HG03025 (cell line): Measurements from ENCODE around the gene IRAG1.
"Not testable (repeated sequence)": the region's sequence is repeated elsewhere in the genome, so short reads cannot be mapped to it uniquely, and the experiment has no call there.

Experiments used
- ATAC-seq: cut with Tn5 transposase; IDR thresholded peaks from one replicate; pipeline ENCODE4 v1.9.1; 2021; ENCODE audit warnings: mild to moderate bottlenecking, moderate library complexity; ENCODE audit not compliant: unreplicated experiment, low FRiP score

The IRAG1 gene

DNA sequence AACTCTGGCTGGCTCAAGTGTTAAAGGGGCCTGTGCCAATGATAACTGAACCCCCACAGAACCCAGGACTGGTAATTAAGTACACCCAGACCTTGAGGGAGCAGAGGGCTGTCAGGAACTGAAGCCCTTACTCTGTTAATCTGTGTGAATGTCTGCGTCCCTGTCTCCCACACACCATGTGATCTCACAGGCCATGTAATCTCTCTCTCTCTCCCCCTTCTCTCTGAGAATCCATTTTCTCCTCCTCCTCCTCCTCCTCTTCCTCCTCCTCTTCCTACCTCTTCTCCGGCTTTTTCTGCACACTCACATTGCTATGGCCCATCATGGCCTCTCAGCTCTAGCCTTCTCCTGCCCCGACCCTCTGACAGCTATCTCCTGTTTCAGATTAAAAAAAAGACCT, 14.6 kb upstream of the IRAG1 start:
- ATAC-seq: no peak

DNA sequence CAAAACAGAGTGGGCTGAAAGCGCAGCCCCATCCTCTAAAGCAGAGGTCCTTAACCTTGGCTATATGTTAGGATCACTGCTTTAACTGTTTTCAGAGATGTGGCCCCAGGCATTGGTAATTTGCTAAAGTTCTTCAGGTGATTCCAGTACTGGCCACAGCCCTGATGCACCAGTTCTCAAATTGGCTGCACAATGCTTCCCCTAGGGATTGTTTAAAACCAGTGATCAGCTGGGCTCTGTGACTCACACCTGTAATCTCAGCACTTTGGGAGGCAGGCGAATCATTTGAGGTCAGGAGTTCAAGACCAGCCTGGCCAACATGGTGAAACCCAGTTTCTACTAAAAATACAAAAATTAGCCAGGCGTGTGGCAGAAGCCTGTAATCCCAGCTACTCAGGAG, 8.4 kb upstream of the IRAG1 start:
- ATAC-seq: no peak

DNA sequence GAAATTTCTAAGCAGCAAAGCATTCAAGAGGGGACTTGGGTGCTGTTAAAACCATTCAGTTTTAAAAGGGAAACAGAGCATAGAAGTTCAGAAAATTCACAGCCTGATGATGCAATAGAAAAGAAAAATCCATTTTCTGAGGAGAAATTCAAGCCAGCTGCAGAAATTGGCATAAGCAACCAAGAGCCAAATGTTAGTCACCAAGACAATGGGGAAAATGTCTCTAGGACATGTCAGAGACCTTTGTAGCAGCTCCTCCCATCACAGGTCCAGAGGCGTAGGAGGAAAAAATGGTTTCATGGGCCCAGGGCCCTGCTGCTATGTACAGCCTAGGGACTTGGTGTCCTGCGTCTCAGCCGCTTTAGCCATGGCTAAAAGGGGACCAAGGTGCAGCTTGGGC, 5.5 kb upstream of the IRAG1 start:
- ATAC-seq: no peak

DNA sequence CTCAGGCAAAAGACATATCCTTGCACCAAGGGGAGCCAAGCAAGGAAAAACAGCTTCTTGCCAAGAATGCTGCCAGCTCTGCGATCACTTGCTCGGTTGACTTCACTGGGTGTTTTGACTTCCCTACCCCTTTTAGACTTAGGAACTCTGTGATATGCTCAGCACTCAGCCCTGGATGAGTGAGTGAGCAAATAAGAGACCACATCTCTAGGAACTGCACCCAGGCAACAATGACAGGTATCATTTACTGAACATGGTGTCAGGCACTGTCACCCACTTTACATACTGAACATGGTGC, 3.7 kb upstream of the IRAG1 start:
- no peak for ATAC-seq

DNA sequence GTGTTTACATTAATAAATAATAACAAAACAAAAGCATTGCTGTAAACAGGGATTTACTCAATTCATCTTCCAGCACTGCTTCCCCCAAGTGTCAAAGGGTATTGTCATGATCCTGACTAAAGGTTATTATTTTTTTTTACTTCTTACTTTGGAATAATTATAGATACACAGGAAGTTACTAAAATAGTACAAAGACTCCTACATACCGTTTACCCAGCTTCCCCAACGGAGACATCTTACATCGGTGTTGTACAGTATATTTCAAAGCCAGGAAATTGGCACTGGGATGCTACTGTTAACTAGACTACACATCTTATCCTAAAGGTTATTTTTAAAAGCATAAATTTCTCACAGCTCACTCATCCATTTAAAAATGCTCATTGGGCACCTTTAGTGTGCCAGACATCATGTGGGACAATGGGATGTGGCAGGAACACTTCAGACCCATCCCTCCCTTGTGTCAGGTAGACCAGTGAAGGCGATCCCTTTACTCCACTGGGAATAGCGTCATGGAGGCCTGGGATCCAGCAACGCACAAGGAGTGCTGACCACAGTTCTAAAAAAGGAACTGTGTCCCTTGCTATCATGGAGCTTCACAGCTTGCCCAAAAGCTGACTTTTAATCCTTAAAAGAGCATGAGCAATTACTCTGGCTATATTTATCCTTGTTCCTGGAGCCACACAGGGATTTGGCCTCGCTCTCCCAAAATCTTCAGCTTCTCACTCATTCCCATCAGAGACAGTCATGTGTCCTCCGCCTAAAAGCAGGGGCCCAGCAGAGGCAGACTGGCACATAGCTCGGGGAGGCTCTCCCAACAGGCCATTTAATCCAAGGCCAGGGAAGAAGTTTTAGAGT, 3.1 kb upstream of the IRAG1 start:
- no peak for ATAC-seq

DNA sequence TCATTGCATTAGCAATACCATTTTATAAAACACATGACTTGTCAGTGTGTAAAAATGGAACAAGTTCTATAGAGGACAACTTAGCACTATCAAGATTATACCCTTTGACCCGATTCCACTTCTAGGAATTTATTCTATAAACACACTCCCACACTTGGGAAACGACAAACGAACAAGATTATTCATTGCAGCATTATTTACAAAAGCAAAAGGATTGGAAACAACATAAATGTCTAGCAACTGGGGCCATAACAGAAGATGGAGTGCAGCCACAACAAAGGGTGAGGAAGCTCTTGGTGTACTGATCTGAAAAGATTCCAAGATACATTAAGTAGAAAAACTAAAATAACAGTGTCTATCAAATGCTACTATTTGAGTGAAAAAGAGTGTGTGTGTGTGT, 2.3 kb upstream of the IRAG1 start:
- no peak for ATAC-seq

DNA sequence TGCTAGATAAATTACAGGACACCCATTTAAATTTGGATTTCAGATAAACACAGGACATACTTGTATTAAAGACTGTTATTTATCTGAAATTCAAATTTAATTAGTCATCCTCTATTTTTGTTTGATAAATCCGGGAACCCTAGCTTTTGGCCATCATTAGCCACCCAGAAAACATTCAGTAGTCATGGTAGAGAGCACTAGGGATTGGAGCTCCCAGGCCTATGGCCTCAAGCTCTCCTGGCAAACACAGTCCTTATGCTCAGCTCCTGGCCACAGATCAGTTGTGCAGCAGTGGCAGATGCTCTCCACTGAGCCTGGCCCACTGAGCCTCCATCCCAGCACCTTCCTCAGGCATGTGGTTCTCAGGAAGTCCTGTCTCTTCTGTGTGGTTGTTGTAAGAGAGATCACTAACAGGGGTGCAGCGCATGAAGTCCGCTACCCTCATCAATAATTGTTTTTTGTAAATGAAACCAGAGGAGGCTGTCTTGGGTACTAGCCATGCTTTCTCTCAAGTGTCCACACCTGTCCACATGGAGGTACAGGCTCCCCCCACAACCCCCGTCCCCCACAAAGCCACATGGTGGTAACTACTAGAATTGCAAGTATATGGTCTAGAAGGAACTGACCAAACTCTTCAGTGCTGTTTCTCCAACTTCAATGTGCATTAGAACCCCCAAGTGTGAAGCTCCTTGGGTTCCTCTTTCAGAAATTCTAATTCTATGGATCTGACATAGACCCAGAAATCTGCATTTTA, 1.1 kb upstream of the IRAG1 start:
- no peak for ATAC-seq

DNA sequence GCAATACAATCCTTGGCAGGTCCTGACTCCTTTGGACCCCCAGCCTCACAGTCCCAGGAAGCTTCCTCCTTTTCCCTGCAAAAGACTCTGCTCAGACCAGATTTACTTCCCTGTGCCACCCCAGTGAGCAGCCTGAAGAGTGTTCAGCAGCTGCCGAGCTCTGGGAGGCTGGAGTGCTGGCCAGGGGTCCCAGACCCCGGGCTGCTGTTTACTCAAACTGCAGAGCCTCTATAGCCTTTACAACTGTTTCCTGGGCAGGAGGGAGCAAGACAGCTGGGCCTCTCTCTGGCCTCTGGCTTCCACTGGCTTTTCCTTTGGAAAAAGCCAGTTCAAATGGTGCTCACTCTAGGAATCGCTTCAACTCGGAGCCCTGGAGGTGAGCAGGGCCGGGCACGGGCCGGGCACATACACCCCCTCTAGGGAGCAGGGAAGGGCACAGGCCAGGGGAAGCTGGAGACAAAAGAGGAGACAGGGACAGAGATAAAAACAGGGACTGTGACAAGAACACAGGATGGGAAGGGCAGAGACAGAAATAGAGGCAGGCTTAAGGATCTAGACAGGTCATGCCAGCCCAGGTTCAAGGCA, 932 bp downstream of the IRAG1 start:
- no peak for ATAC-seq

DNA sequence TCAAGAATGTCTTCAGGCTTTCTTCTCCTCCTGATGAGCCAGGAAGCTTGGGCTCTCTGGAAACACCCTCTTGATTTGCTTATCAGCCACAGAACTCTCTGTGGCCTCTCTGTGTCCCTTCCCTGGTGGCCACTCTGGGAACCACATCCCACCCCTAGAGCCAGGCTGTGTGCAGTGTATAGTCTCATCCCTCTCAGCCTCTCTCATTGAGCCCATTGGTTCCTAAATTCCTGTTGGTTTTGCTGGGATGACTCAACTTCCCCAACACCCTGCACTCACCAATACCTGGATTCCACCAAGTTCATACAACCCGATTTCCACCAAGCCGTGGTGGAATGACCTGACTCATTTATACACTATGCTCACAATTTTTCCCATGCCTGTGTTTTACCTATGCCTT, 5.2 kb downstream of the IRAG1 start:
- no peak for ATAC-seq

DNA sequence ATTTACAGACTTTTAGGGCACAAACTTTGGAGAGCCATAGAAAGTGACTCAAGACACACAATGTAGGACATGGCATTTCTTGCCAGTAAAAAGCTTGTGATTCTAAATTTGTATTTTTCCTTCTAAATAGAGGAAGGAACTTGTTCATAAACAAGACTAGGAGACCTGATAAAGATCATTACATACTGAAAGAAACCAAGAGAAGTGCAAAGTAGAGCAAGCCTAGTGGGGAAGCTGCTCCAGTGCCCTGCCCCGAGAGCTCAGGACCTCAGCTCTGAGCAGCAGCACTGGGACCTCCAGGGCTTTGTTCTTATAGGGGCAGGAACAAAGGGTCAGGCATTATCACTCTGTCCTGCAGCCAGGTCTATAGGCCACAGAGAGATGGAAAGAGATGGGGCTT, 7.2 kb downstream of the IRAG1 start:
- no peak for ATAC-seq

DNA sequence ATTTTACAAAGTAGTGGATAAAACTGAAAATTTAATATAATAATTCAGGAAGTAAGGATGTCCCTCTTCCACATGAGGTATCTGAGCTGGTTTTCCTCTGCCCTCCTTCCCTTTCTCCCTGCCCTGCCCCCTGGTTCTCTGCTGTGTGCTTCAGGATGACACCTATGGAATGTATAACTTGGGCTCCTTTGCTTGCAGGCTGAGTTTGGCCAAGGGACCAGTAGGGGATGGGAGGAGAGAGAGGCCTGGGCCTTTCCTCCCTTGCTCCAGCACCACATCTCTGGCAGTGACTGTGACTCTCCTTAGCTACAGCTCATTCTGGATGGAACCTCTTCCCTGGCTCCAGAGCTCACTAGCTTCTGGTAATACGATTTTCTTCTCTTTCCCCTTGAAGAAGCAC, 10.1 kb downstream of the IRAG1 start:
- ATAC-seq: no peak

DNA sequence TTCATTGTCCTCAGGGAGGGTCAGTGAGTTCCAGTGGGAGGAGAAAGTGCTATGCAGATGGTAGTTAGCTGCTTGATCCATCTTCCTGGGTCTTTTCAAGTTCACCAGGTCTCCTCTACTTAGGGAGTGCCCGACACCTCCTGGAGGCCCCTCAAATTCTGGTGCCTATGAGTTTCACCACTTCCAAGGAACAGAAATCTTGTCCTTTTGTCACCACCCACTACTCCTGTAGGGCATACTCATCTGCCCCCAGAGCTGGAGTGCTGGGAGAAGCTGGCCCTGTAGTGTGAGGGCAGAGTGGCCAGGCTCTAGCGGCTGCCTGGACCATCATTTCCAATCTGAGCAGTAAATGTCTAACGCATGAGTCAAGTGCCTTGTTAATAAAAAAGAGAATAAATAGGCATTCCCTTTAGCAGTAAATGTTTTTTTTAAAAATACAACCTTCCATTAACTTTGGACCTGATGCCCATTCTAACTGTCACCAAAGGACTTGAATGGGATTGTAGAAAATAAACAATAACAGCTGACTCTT, 12.5 kb downstream of the IRAG1 start:
- ATAC-seq: no peak

DNA sequence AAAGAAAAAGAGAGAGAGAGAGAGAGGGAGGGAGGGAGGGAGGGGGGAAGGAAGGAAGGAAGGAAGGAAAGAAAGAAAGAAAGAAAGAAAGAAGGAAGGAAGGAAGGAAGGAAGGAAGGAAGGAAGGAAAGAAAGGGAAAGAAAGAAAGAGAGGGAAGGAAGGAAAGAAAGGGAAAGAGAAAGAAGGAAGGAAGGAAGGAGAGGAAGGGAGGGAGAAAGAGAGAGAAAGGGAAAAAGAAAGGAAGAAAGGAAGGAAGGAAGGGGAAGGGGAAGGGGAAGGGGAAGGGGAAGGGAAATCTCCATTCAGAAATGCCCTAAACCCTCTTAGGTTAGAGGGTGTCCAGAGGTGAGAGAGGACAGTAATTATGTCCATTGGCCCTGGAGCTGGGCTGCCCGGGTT, 13.3 kb downstream of the IRAG1 start:
- not testable (repeated sequence) for ATAC-seq

DNA sequence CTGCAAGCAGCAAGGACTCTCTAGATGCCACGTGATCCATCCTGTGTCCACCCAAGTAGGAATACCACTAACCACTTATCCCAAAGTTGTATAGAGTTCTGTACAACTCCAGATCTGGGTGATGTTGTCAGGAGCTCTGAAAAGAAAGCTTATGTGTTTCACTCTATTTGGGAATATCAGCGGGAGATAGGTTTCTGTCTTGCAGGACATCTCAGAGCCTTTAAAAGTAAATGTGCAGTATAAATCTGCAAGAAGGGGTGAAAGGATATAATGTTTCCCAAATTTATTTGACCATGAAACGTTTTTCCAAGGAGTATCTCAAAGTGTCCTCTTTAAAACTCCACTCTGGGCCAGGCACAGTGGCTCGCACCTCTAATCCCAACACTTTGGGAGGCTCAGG, 13.9 kb downstream of the IRAG1 start:
- ATAC-seq: no peak

DNA sequence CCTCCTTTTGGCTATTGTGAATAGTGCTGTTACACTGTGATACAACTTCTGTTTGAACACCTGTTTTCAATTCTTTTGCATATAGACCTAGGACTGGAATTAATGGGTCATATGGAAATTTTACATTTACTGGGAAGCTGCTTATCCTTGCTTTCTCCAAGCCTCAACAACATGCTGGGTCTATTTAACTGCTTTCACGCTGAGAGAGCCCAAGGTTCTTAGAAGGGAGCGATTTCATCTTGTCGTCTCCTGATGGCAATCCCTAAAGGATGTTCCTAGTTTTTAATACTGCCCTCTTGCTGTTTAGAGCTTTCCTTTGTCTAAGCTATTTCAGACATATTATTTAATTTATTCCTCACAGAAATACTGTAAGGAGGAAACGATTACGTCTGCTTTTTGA, 15.5 kb downstream of the IRAG1 start:
- no peak for ATAC-seq

DNA sequence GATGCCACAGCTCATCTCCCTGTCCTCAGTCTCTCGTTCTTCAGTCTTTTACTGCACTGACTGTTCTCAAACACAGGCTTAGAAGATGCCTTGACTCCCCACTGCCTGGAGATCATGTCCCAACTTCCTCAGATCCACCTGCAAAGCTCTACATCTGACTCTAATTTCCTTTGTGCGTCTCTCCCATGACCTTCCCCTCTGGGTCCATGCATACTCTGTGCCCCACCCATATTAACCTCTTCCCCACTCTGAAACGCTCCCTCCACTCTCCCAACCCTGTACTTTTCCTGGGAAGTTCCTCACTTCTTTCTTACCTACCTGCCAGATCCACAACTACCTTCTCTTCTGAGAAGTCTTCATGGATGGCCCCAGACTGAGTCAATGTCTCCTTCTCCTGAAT, 16.6 kb downstream of the IRAG1 start:
- ATAC-seq: no peak

DNA sequence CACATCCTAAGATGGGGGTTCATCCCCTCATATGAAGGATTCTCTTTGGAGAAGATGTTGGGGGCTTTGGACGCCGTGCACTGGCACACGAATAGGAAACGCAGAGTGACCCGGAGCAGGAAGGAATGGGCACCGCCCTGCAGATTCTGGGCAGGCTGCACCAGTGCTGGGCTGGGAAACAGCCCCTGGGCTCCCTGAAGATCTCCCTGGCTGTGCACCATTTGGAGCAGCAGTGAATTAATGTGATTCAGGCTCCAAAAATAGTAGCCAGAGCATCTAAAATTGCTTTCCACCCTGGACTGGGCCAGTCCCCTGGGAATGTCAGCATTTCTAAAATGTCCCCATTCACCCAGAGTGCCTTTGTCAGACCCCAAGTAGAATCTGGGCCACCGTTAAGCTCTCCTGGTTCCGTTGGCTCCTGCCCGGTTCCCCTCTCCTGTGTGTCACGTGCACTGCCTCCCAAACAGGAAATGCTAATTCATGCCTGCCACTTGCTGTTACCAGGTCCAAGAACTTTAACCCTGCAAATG, 18.6 kb downstream of the IRAG1 start:
- no peak for ATAC-seq

DNA sequence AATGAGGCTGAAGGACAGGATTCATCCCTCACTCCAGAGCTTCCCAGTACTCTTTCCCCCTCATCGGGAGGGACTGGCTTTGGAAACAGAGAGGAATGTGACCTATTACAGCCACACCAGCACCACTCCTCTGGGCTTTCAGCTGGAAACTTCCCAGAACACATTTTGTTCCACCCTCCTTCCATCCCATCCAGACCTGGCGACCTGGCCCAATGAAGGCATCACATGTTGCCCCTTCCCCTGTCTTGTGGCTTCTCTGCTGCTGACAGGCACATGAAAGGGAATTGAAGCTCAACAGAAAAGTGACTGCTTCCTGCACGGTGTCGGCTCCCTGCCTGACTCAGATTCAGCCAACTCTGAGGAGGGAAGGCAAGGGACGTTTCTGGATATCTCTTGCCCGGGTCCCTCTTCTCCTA, 19.1 kb downstream of the IRAG1 start:
- ATAC-seq: no peak

DNA sequence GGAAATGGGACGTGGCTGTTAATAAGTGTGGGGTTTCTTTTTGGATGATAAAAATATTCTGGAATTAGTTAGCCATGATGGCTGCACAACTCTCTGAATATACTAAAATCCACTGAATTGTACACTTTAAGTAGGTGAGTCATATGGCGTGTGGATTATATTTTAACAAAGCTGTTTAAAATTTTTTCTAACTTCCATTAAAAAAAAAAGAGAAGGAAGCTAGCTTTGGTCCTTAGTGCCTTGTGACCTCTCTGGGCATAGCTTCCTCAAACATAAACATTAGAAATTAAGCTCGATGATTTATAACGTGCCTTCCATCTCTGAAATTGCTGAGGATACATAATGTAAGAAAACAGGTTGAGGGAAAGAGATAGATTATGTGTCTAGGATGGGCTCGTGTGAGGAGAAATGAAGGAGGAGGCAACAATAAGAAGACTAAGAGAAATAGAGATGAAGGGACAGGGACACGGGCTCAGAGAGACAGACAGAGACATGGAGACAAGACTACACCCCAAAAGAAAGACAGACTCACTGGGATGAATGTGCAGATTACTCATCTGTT, 20.0 kb downstream of the IRAG1 start:
- no peak for ATAC-seq

DNA sequence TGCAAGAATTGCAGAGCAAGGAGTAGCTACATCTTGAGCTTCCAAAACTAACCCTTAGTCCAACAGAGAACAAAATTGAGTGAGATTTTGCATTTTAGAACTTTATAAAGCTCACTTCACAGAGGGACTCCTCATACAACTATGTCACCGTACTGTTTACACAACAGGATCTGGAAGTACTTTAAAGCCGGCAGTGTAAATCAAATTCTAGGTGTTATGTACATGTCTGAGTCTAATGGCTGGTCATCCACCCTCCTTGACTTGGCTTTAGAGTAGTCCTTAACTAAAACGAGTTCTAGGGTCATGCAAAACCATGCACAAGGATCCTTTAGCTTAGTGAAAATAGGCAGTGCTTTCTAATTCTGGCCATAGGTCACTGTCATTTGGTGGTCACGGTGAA, 23.5 kb downstream of the IRAG1 start:
- no peak for ATAC-seq
